Liver (tissue), 3 donors: Measurements from ENCODE around the gene CACNA1A.

Source experiments
- CTCF ChIP-seq: fragments of 150-350 bp; IDR thresholded peaks from 2 replicates; pipeline ENCODE4 v1.5.1; 2017; ENCODE audit warnings: improper control_type of control experiment, low read depth, low read length; ENCODE audit not compliant: missing input control
- FOXA2 ChIP-seq: IDR thresholded peaks from 2 replicates; pipeline ENCODE4 v1.6.1; 2016; ENCODE audit warnings: antibody characterized with exemption
- HNF4A ChIP-seq, 2 donors: conservative IDR thresholded peaks; 2 replicates each; pipeline ENCODE4 v1.6.1; 2016; ENCODE audit warnings: antibody characterized with exemption in 2 of 2, mild to moderate bottlenecking in 2 of 2
- HNF4G ChIP-seq: IDR thresholded peaks from 2 replicates; pipeline ENCODE4 v1.6.1; 2016; ENCODE audit warnings: antibody characterized with exemption
- JUND ChIP-seq, 2 donors: IDR thresholded peaks; 2 replicates each; pipeline ENCODE4 v1.6.1; 2016; ENCODE audit warnings: antibody characterized with exemption in 2 of 2
- RAD21 ChIP-seq, 2 donors: IDR thresholded peaks; 2 replicates each; pipeline ENCODE4 v1.6.1; 2016; ENCODE audit warnings: antibody characterized with exemption in 2 of 2, mild to moderate bottlenecking in 2 of 2
- REST ChIP-seq: IDR thresholded peaks from 2 replicates; pipeline ENCODE4 v1.6.1; 2016; ENCODE audit warnings: antibody characterized with exemption, mild to moderate bottlenecking
- RXRA ChIP-seq, 2 donors: IDR thresholded peaks; 2 replicates each; pipeline ENCODE4 v1.6.1; 2017 to 2018; ENCODE audit warnings: antibody characterized with exemption in 2 of 2, mild to moderate bottlenecking in 1 of 2
- TF ChIP-seq, protein P1 (sequence below): IDR thresholded peaks from 2 replicates; pipeline ENCODE4 v1.6.1; 2016; ENCODE audit warnings: antibody characterized with exemption
- TF ChIP-seq, protein P2 (sequence below): IDR thresholded peaks from 2 replicates; pipeline ENCODE4 v1.6.1; 2016; ENCODE audit warnings: antibody characterized with exemption
- donor health status: healthy.
- donor health status: healthy.

GRCh38 chr19:13398780-13399726 lies 107.2 kb downstream of the CACNA1A start:
- TF ChIP-seq CTCF (no peak), RAD21 (IDR thresholded peaks at IDR 0.05) (no peak), JUND (IDR thresholded peaks at IDR 0.05) (no peak), REST (no peak), RXRA (IDR thresholded peaks at IDR 0.05) (no peak), HNF4G (no peak), HNF4A (conservative IDR thresholded peaks at IDR 0.05) (no peak), FOXA2 (no peak)
- TF ChIP-seq, protein P1, sequence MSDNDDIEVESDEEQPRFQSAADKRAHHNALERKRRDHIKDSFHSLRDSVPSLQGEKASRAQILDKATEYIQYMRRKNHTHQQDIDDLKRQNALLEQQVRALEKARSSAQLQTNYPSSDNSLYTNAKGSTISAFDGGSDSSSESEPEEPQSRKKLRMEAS = no peak
- TF ChIP-seq, protein P2, sequence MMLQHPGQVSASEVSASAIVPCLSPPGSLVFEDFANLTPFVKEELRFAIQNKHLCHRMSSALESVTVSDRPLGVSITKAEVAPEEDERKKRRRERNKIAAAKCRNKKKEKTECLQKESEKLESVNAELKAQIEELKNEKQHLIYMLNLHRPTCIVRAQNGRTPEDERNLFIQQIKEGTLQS = no peak
